Ovary (tissue), 9 donors: ENCODE results near the gene DNASE1. TPM values are rescaled to one million over a fixed set of nuclear protein-coding genes. Genes with fewer than 3 reads are reported as not detected.

Experiments used
- DNase-seq, 5 donors: peaks; one replicate each; pipeline ENCODE4 v3.0.0-alpha.2; 2019 to 2020
- H3K27ac ChIP-seq, 2 donors: fragments of 200-600 bp; one replicate each; pipeline versions ENCODE4 v1.5.1 to v1.8.0; 2019 to 2022
- H3K27me3 ChIP-seq: fragments of 200-600 bp; one replicate; pipeline ENCODE4 v1.8.0; 2022
- H3K36me3 ChIP-seq: fragments of 200-600 bp; sonication (generic); one replicate; pipeline ENCODE4 v1.5.1; 2019
- H3K4me1 ChIP-seq: one replicate; pipeline ENCODE4 v1.8.1; 2013; ENCODE audit warnings: mild to moderate bottlenecking, moderate library complexity; ENCODE audit not compliant: insufficient read depth
- H3K4me3 ChIP-seq: fragments of 200-600 bp; sonication (generic); one replicate; pipeline ENCODE4 v1.5.1; 2017
- H3K9me3 ChIP-seq, 2 donors: fragments of 200-600 bp in 1 of 2; sonication (generic) in 1 of 2; one replicate each; pipeline versions ENCODE4 v1.5.1 to v1.8.1; 2013 to 2019; ENCODE audit warnings: mild to moderate bottlenecking in 1 of 2, moderate library complexity in 1 of 2
- EP300 ChIP-seq: sonication (generic); formaldehyde crosslinking; IDR thresholded peaks from one replicate; pipeline ENCODE4 v1.6.1; 2017; ENCODE audit warnings: antibody characterized with exemption
- POLR2A ChIP-seq: fragments of 450-650 bp; IDR thresholded peaks from one replicate; pipeline ENCODE4 v1.6.1; 2017; ENCODE audit warnings: antibody characterized with exemption, mild to moderate bottlenecking, moderate library complexity
- WGBS, 3 donors: extraction: QIAGEN DNeasy Blood & Tissue Kit in 1 of 3; methylation state at CpG; one replicate each; pipeline versions ENCODE4 v1.1.5 to v1.1.7; 2013 to 2017; 5-methylcytosine and 5-hydroxymethylcytosine counted together
- intact Hi-C, 4 donors: fragments of 100-400 bp; cut with DNase I; formaldehyde crosslinking; loops; one replicate each; pipeline versions ENCODE4 v1.11.0 to v1.15.1; 2022 to 2023
- polyA plus RNA-seq, 2 donors: library from polyadenylated mRNA; stranded (reverse); fragments of 200-250 nt in 1 of 2; fragments of 350-450 nt in 1 of 2; fragmentation: Illumina TruSeq in 1 of 2; extraction: RNeasy Lipid Tissue Mini Kit (QIAGEN cat#74804) in 1 of 2; gene quantifications; one replicate each; pipeline ENCODE4 v1.2.3, GENCODE V29; 2013 to 2014
- total RNA-seq, 7 donors: library from RNA; depleted of rRNA in 2 of 7; stranded (reverse); fragments of >200 nt in 2 of 7; fragmentation: NEBNext Ultra II Directional in 3 of 7; extraction: Animal tissue kit (Norgen Biotek cat#: 25700) in 3 of 7; gene quantifications; one replicate each; pipeline versions ENCODE4 v1.1.0 to v1.2.4, GENCODE V29; 2016 to 2023
- TF ChIP-seq, protein P1 (sequence below), 3 donors: fragments of 450-650 bp in 2 of 3; fragments of 200-600 bp in 1 of 3; IDR thresholded peaks; one replicate each; pipeline versions ENCODE4 v1.5.1 to v1.8.0; 2016 to 2022; ENCODE audit warnings: antibody characterized with exemption in 3 of 3, mild to moderate bottlenecking in 1 of 3
- donor health status: DM: no; HTN: no; CAD: no; lungs with moderate emphysema.
- donor health status: DM: no; HTN: no; CAD: no.
- donor health status: Bipolar disorder and iron deficiency.
- donor health status: DM: yes; HTN: yes; CAD: no.
- donor health status: DM: no; HTN: no; CAD: no.
- donor health status: DM: yes; HTN: yes; CAD: no.

The DNASE1 gene
- total and polyA plus RNA-seq, 9 donors, result 5.8 to 17.0 (median 12.2) TPM

GRCh38 chr16:3698941-3699340, 44.5 kb downstream of the DNASE1 start:
- Histone ChIP-seq H3K4me3 (no peak overlapping the region), H3K4me1 (peaks cover 6% of the 10 kb centered on the region), H3K36me3 (no peaks in the 10 kb centered on the region), H3K27me3 (no peaks in the 10 kb centered on the region), H3K9me3 (no peaks in the 10 kb centered on the region), H3K27ac (no peak overlapping the region)
- no peak for DNase-seq
- intact Hi-C loops, result loop anchor here in 1 of 4 donors (10.0 kb wide), 1 partner anchor 186 kb away; the partner anchor contains the start of gene CREBBP
- TF ChIP-seq, protein P1, sequence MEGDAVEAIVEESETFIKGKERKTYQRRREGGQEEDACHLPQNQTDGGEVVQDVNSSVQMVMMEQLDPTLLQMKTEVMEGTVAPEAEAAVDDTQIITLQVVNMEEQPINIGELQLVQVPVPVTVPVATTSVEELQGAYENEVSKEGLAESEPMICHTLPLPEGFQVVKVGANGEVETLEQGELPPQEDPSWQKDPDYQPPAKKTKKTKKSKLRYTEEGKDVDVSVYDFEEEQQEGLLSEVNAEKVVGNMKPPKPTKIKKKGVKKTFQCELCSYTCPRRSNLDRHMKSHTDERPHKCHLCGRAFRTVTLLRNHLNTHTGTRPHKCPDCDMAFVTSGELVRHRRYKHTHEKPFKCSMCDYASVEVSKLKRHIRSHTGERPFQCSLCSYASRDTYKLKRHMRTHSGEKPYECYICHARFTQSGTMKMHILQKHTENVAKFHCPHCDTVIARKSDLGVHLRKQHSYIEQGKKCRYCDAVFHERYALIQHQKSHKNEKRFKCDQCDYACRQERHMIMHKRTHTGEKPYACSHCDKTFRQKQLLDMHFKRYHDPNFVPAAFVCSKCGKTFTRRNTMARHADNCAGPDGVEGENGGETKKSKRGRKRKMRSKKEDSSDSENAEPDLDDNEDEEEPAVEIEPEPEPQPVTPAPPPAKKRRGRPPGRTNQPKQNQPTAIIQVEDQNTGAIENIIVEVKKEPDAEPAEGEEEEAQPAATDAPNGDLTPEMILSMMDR (IDR thresholded peaks at IDR 0.05), result no peak
- no peak for TF ChIP-seq POLR2A
- no peak for TF ChIP-seq EP300
- 74 to 84% (median 83%) methylated on average over 4 of the region's 4 CpGs for WGBS, 3 donors

- TF ChIP-seq, protein P1 (IDR thresholded peaks at IDR 0.05), result no peak
- TF ChIP-seq EP300, result no peak
- no peak for TF ChIP-seq POLR2A
- peaks cover 3% of the 10 kb centered on the region for H3K4me1 ChIP-seq
- 78 to 83% (median 78%) methylated on average over 4 of the region's 4 CpGs for WGBS, 3 donors
- no peak overlapping the region for H3K4me3 ChIP-seq
- H3K9me3 ChIP-seq, result no peaks in the 10 kb centered on the region
- no peak for DNase-seq
- H3K36me3 ChIP-seq, result no peaks in the 10 kb centered on the region
- no peaks in the 10 kb centered on the region for H3K27me3 ChIP-seq
- intact Hi-C loops, result no loop called here
- H3K27ac ChIP-seq, result no peak overlapping the region
These were observed 47.0 kb downstream of the DNASE1 start for GRCh38 chr16:3701531-3701930.

DNA sequence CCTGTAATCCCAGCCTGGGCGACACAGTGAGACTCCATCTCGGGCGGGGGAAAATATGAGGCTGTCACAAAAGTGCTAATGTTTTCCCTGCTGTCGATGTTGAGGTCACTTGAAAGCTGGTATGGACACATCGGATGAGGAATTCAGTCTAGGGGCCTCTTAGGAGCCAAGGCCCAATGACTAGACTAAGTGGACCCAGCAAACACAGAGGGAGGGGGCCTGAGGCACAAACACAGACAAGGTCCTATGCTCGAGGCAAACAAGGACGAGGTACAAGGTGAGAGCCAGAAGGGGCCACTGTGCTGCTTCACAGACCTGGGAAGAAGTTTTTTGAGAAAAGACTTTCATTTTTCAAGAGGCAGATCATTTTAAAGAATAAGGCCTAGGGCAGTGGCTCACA, 47.6 kb downstream of the DNASE1 start:
- 92 to 96% (median 94%) methylated on average over 7 of the region's 7 CpGs for WGBS, 3 donors
- no peaks in the 10 kb centered on the region for H3K9me3 ChIP-seq
- no peaks in the 10 kb centered on the region for H3K4me1 ChIP-seq
- no peaks in the 10 kb centered on the region for H3K36me3 ChIP-seq
- DNase-seq, result no peak
- H3K4me3 ChIP-seq, result no peak overlapping the region
- no peak for TF ChIP-seq POLR2A
- intact Hi-C loops, result no loop called here
- no peak overlapping the region for H3K27ac ChIP-seq
- H3K27me3 ChIP-seq, result no peaks in the 10 kb centered on the region

GRCh38 chr16:3706253-3707012, 51.9 kb downstream of the DNASE1 start:
- Histone ChIP-seq H3K9me3 (no peaks in the 10 kb centered on the region), H3K36me3 (no peaks in the 10 kb centered on the region), H3K27me3 (no peaks in the 10 kb centered on the region), H3K27ac (no peak overlapping the region), H3K4me3 (no peak overlapping the region), H3K4me1 (no peaks in the 10 kb centered on the region)
- intact Hi-C loops, result no loop called here
- TF ChIP-seq POLR2A, result no peak
- TF ChIP-seq, protein P1 (IDR thresholded peaks at IDR 0.05), result no peak
- TF ChIP-seq EP300, result no peak
- no peak for DNase-seq
- WGBS, 3 donors, result 88 to 92% (median 90%) methylated on average over 10 of the region's 10 CpGs

Other genes with a start within 250 kb of the DNASE1 start
- gene ZNF597, start 211.2 kb upstream of the DNASE1 start, total RNA-seq, result 1 to 10 TPM; 1.8 to 3.8 (median 3.0) TPM
- gene ZNF597, start 211.2 kb upstream of the DNASE1 start, polyA plus RNA-seq, result 1 to 10 TPM; 1.6 to 3.8 TPM
- gene NAA60, start 211.0 kb upstream of the DNASE1 start, total RNA-seq, result 10 to 100 TPM; 16.6 to 46.4 (median 40.8) TPM
- 100 to 1,000 TPM in 1 of 2 donors, 10 to 100 TPM in 1; 33.1 to 106 TPM for gene NAA60, start 211.0 kb upstream of the DNASE1 start, polyA plus RNA-seq
- gene C16orf90, start 159.2 kb upstream of the DNASE1 start, total RNA-seq, result not detected
- not detected for gene C16orf90, start 159.2 kb upstream of the DNASE1 start, polyA plus RNA-seq
- gene CLUAP1, start 153.7 kb upstream of the DNASE1 start, total RNA-seq, result 10 to 100 TPM; 21.1 to 43.4 (median 37.5) TPM
- 10 to 100 TPM; 20.0 to 51.8 TPM for gene CLUAP1, start 153.7 kb upstream of the DNASE1 start, polyA plus RNA-seq
- 1 to 10 TPM in 1 of 7 donors, under 1 TPM in 6; 0.10 to 1.3 (median 0.23) TPM for gene NLRC3, start 77.3 kb upstream of the DNASE1 start, total RNA-seq
- under 1 TPM; 0.17 to 0.77 TPM for gene NLRC3, start 77.3 kb upstream of the DNASE1 start, polyA plus RNA-seq
- gene SLX4, start 43.1 kb upstream of the DNASE1 start, total RNA-seq, result 1 to 10 TPM; 2.3 to 4.9 (median 3.3) TPM
- gene SLX4, start 43.1 kb upstream of the DNASE1 start, polyA plus RNA-seq, result 1 to 10 TPM; 1.7 to 2.7 TPM
- gene TRAP1, start 62.8 kb downstream of the DNASE1 start, total RNA-seq, result 100 to 1,000 TPM in 2 of 7 donors, 10 to 100 TPM in 5; 67.3 to 102 (median 87.1) TPM
- 10 to 100 TPM; 56.3 to 61.0 TPM for gene TRAP1, start 62.8 kb downstream of the DNASE1 start, polyA plus RNA-seq
- 10 to 100 TPM; 50.3 to 94.5 (median 78.3) TPM for gene CREBBP, start 226.0 kb downstream of the DNASE1 start, total RNA-seq
- 10 to 100 TPM; 35.6 to 81.5 TPM for gene CREBBP, start 226.0 kb downstream of the DNASE1 start, polyA plus RNA-seq